ENCODE data around the gene AP2A2. TPM values are rescaled to one million over a fixed set of nuclear protein-coding genes. Genes with fewer than 3 reads are reported as not detected.

Gene AP2A2
- total RNA-seq, 1 experiment from 2014 or later = 123 TPM

DNA sequence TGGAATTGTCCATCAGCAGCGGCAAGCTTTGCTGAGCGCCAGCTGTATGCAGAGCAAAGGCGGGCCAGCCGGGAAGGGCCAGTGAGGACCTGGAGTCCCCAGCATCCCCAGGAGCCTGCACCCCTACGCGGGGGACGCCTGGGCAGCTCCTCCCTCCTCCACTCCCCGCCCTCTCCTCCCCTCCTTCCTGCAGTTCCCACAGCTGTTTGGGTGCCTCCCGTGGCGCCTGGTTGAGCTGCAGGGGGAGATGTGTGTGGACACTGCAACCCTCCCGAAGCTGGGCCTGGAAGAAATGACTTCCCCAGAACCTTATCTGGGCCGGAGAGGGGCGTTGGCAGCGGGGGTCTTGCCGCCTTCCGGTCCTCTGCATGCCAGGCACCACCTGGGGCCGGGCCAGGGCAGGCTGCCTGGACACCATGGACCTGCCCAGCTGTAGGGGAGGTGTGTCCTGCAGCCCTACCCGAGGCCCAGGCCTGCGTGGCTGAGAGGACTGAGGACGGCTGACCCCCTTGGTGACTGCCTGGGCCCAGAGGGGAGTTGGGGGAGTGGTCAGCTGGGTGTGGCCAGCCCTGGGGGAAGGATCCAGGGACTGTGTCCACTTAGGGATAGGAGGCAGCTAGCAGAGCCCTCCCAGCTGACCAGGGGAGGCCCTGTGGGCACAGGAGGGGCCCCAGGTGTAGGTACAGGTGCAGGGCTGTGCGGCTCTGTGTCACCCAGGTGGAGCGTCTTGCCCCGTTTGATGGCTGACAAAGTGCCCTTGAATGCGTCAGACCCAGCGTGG lies 127.6 kb downstream of the AP2A2 start:
- BruUV-seq (replicated peaks) = no TSS peak
- TF ChIP-seq TCF7L2 (IDR thresholded peaks at IDR 0.05; ENCODE audit: low read depth, low read length) (no peak), POLR2AphosphoS5 (IDR thresholded peaks at IDR 0.05; ENCODE audit: low read depth, low read length) (no peak), SIN3A (IDR thresholded peaks at IDR 0.05; ENCODE audit: borderline replicate concordance, insufficient read depth, low read depth, low read length) (no peak)
- TF ChIP-seq, protein P1, sequence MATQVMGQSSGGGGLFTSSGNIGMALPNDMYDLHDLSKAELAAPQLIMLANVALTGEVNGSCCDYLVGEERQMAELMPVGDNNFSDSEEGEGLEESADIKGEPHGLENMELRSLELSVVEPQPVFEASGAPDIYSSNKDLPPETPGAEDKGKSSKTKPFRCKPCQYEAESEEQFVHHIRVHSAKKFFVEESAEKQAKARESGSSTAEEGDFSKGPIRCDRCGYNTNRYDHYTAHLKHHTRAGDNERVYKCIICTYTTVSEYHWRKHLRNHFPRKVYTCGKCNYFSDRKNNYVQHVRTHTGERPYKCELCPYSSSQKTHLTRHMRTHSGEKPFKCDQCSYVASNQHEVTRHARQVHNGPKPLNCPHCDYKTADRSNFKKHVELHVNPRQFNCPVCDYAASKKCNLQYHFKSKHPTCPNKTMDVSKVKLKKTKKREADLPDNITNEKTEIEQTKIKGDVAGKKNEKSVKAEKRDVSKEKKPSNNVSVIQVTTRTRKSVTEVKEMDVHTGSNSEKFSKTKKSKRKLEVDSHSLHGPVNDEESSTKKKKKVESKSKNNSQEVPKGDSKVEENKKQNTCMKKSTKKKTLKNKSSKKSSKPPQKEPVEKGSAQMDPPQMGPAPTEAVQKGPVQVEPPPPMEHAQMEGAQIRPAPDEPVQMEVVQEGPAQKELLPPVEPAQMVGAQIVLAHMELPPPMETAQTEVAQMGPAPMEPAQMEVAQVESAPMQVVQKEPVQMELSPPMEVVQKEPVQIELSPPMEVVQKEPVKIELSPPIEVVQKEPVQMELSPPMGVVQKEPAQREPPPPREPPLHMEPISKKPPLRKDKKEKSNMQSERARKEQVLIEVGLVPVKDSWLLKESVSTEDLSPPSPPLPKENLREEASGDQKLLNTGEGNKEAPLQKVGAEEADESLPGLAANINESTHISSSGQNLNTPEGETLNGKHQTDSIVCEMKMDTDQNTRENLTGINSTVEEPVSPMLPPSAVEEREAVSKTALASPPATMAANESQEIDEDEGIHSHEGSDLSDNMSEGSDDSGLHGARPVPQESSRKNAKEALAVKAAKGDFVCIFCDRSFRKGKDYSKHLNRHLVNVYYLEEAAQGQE (IDR thresholded peaks at IDR 0.05; ENCODE audit: insufficient read depth in 1 of 2, low read depth in 2 of 2, low read length in 1 of 2) = no peak
- TF ChIP-seq, protein P2, sequence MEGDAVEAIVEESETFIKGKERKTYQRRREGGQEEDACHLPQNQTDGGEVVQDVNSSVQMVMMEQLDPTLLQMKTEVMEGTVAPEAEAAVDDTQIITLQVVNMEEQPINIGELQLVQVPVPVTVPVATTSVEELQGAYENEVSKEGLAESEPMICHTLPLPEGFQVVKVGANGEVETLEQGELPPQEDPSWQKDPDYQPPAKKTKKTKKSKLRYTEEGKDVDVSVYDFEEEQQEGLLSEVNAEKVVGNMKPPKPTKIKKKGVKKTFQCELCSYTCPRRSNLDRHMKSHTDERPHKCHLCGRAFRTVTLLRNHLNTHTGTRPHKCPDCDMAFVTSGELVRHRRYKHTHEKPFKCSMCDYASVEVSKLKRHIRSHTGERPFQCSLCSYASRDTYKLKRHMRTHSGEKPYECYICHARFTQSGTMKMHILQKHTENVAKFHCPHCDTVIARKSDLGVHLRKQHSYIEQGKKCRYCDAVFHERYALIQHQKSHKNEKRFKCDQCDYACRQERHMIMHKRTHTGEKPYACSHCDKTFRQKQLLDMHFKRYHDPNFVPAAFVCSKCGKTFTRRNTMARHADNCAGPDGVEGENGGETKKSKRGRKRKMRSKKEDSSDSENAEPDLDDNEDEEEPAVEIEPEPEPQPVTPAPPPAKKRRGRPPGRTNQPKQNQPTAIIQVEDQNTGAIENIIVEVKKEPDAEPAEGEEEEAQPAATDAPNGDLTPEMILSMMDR (IDR thresholded peaks at IDR 0.05) = no peak
- in situ Hi-C loops (cut with HindIII; ENCODE audit: low pct_unique_long_range_greater_than_20kb, low sequenced_read_pairs) = no loop called here
- POLR2A ChIA-PET = no interaction called here
- no peak for DNase-seq (ENCODE audit: low read depth, low spot score)
- H3K27me3 ChIP-seq (ENCODE audit: control insufficient read depth, insufficient read depth, low read length) = no peaks in the 10 kb centered on the region
- CTCF ChIA-PET = interaction anchor here (0.6 to 1.1 kb wide), 2 partner anchors 35 to 155 kb away, joined by 4 to 7 read pairs; no protein-coding TSS in a partner anchor
- peaks cover 12% of the 10 kb centered on the region; the same call in 1 of the 2 replicates for H3K4me1 ChIP-seq (ENCODE audit: control insufficient read depth, insufficient read depth, low read length)
- H3K4me3 ChIP-seq (ENCODE audit: low read depth in 2 of 2, low read length in 2 of 2) = no peak overlapping the region
- no peaks in the 10 kb centered on the region for H3K9me3 ChIP-seq (ENCODE audit: control insufficient read depth, insufficient read depth, low read depth, low read length)
- intact Hi-C loops (cut with micrococcal nuclease; ENCODE audit: unreplicated experiment) = no loop called here
- no peak overlapping the region for H3K27ac ChIP-seq (ENCODE audit: low read length)
- H3K36me3 ChIP-seq (ENCODE audit: control insufficient read depth, insufficient read depth, low read length) = no peaks in the 10 kb centered on the region
- ATAC-seq = no peak

DNA sequence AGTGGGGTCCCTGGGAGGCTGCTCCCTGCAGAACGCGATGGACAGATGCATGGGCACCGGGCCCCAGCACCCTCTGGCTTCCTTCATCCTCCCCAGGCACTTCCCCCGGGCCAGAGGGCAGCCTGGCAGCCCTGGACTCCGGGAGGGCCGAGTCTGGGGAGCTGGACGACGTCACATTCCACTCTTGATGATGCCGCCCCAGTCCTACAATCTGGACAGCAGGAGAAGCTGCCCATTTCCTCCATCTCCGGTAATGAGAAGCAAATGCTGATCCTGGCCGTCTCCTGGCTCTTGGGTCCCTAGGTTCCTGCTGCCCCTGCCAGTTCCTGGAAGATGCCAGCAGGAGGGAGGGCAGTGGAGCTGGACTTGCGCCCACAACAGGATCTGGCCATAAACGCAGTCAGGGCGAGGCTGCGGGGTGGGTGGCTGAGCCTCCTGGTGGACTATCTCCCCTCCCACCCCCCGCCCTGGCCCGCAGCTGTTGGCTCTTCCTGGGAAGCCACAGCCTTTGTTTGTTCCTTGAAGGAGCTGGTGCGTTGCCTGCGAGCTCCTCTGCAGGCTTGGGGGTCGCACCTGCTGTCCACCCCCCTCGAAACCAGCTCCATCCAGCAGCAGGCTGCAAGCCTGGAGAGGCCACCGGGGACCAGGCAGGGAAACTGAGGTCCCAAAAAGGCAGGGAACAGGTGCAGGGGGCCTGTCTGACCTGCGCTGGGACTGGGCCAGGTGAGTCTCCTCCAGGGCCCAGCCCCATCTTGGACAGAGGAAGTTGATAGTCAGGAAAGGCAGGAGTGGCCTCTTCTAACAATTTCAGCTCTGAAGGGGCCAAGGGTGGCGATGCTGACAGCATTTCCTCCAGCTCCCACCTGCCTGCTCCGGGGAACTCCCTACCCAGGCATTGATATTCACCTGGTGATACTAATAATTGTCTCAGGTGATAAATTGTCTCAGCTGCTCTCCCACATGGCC lies 128.8 kb downstream of the AP2A2 start:
- H3K9me3 ChIP-seq (ENCODE audit: control insufficient read depth, insufficient read depth, low read depth, low read length) = no peaks in the 10 kb centered on the region
- ChIA-PET POLR2A (no interaction called here), CTCF (interaction anchor here (0.7 kb wide), 1 partner anchor 80 kb away, joined by 3 read pairs; no protein-coding TSS in a partner anchor)
- no peaks in the 10 kb centered on the region for H3K27me3 ChIP-seq (ENCODE audit: control insufficient read depth, insufficient read depth, low read length)
- TF ChIP-seq, protein P2 (IDR thresholded peaks at IDR 0.05) = no peak
- TF ChIP-seq POLR2AphosphoS5 (IDR thresholded peaks at IDR 0.05; ENCODE audit: low read depth, low read length) = no peak
- no peak for TF ChIP-seq TCF7L2 (IDR thresholded peaks at IDR 0.05; ENCODE audit: low read depth, low read length)
- no peak overlapping the region for H3K27ac ChIP-seq (ENCODE audit: low read length)
- in situ Hi-C loops (cut with HindIII; ENCODE audit: low pct_unique_long_range_greater_than_20kb, low sequenced_read_pairs) (no loop called here), intact Hi-C loops (cut with micrococcal nuclease; ENCODE audit: unreplicated experiment) (no loop called here)
- H3K4me3 ChIP-seq (ENCODE audit: low read depth in 2 of 2, low read length in 2 of 2) = no peak overlapping the region
- no TSS peak for BruUV-seq (replicated peaks)
- DNase-seq (ENCODE audit: low read depth, low spot score) (no peak), ATAC-seq (no peak)
- no peaks in the 10 kb centered on the region for H3K36me3 ChIP-seq (ENCODE audit: control insufficient read depth, insufficient read depth, low read length)
- H3K4me1 ChIP-seq (ENCODE audit: control insufficient read depth, insufficient read depth, low read length) = peaks cover 12% of the 10 kb centered on the region; the same call in 1 of the 2 replicates
